B cell (primary cell): Measurements from ENCODE around the gene GSTM5. TPM values are rescaled to one million over a fixed set of nuclear protein-coding genes. Genes with fewer than 3 reads are reported as not detected.

Experiments
- ATAC-seq: fragments of 200-7000 bp; cut with Tn5 transposase; one replicate; pipeline ENCODE4 v1.10.0; 2021; ENCODE audit warnings: low read depth, mild to moderate bottlenecking, moderate number of reproducible peaks, moderate library complexity
- CTCF ChIA-PET: fragments of 350-600 bp; sonication (Branson Sonifier 250); formaldehyde crosslinking; loops from one replicate; lab custom pipeline; 2021; ENCODE audit warnings: antibody characterized with exemption, inconsistent platforms; lab: Charles Lee
- POLR2A ChIA-PET: fragments of 350-600 bp; sonication (Branson Sonifier 250); formaldehyde crosslinking; loops from one replicate; lab custom pipeline; 2021; ENCODE audit warnings: antibody characterized with exemption; lab: Charles Lee
- DNase-seq: peaks from one replicate; pipeline ENCODE4 v3.0.0; 2013
- H2AFZ ChIP-seq: 2 replicates; pipeline ENCODE4 v1.6.1; 2012; ENCODE audit warnings: mild to moderate bottlenecking, low read depth, low read length; ENCODE audit not compliant: insufficient read depth, poor library complexity, severe bottlenecking
- H3K27ac ChIP-seq, 2 donors: 1 replicate in 1 of 2; 2 replicates in 1 of 2; pipeline ENCODE4 v1.5.1; 2012 to 2013; ENCODE audit warnings: low read length in 2 of 2, mild to moderate bottlenecking in 2 of 2, moderate library complexity in 1 of 2
- H3K27me3 ChIP-seq, 4 experiments: fragments of 200-600 bp in 1 of 4; sonication (generic) in 1 of 4; replicated peaks in 1 of 4; 1 replicate in 2 of 4; 2 replicates in 2 of 4; pipeline versions ENCODE4 v1.6.1 to v1.7.0; 2013 to 2016; ENCODE audit warnings: low read length in 3 of 4, mild to moderate bottlenecking in 2 of 4, mixed read lengths in 1 of 4, moderate library complexity in 1 of 4; ENCODE audit not compliant: insufficient read depth in 4 of 4, control insufficient read depth in 3 of 4; ENCODE audit errors: control extremely low read depth in 1 of 4
- H3K36me3 ChIP-seq, 2 experiments: replicated peaks in 1 of 2; 1 replicate in 1 of 2; 2 replicates in 1 of 2; pipeline versions ENCODE4 v1.6.1 to v1.7.1; 2013; ENCODE audit warnings: low read length in 1 of 2; ENCODE audit not compliant: insufficient read depth in 2 of 2, control insufficient read depth in 1 of 2; ENCODE audit errors: control extremely low read depth in 1 of 2, extremely low read depth in 1 of 2
- H3K4me1 ChIP-seq, 2 donors: fragments of 200-600 bp in 1 of 2; sonication (generic) in 1 of 2; 1 replicate in 1 of 2; 2 replicates in 1 of 2; pipeline versions ENCODE4 v1.5.1 to v1.6.1; 2013 to 2017; ENCODE audit warnings: low read length in 2 of 2; ENCODE audit not compliant: control insufficient read depth in 2 of 2, insufficient read depth in 2 of 2
- H3K4me2 ChIP-seq: replicated peaks from 2 replicates; pipeline ENCODE3; 2012; ENCODE audit warnings: mild to moderate bottlenecking, low read depth, low read length; ENCODE audit not compliant: poor library complexity, severe bottlenecking
- H3K4me3 ChIP-seq, 5 experiments: fragments of 200-600 bp in 1 of 5; sonication (generic) in 1 of 5; 1 replicate in 3 of 5; 2 replicates in 2 of 5; pipeline versions ENCODE4 v1.5.1 to v1.7.0; 2011 to 2016; ENCODE audit warnings: low read length in 4 of 5, mild to moderate bottlenecking in 4 of 5, low read depth in 2 of 5, control low read depth in 1 of 5, moderate library complexity in 1 of 5; ENCODE audit not compliant: insufficient read depth in 1 of 5; ENCODE audit errors: control extremely low read depth in 1 of 5, extremely low read depth in 1 of 5
- H3K79me2 ChIP-seq: fragments of 200-600 bp; sonication (generic); one replicate; pipeline ENCODE4 v1.6.0; 2016; ENCODE audit warnings: low read length; ENCODE audit not compliant: control insufficient read depth, insufficient read depth
- H3K9ac ChIP-seq: fragments of 200-600 bp; sonication (generic); 2 replicates; pipeline ENCODE4 v1.6.1; 2017; ENCODE audit warnings: mild to moderate bottlenecking, low read length, moderate library complexity
- H3K9me3 ChIP-seq, 3 donors: one replicate each; pipeline versions ENCODE4 v1.6.1 to v1.7.1; 2013; ENCODE audit warnings: low read length in 2 of 3; ENCODE audit not compliant: control insufficient read depth in 2 of 3, insufficient read depth in 1 of 3; ENCODE audit errors: control extremely low read depth in 1 of 3
- H4K20me1 ChIP-seq: 2 replicates; pipeline ENCODE4 v1.6.0; 2012; ENCODE audit warnings: mild to moderate bottlenecking, low read length; ENCODE audit not compliant: insufficient read depth, control insufficient read depth, poor library complexity, severe bottlenecking
- H3K27ac Mint-ChIP-seq: one replicate; pipeline ENCODE4 v1.8.0; 2021; ENCODE audit warnings: mixed read lengths
- H3K27me3 Mint-ChIP-seq: one replicate; pipeline ENCODE4 v1.8.0; 2021; ENCODE audit warnings: mixed read lengths
- H3K4me1 Mint-ChIP-seq: one replicate; pipeline ENCODE4 v1.8.0; 2021; ENCODE audit warnings: mixed read lengths
- H3K4me3 Mint-ChIP-seq: one replicate; pipeline ENCODE4 v1.8.0; 2021; ENCODE audit warnings: mixed read lengths
- H3K9me3 Mint-ChIP-seq: one replicate; pipeline ENCODE4 v1.8.0; 2022; ENCODE audit warnings: mixed read lengths; ENCODE audit not compliant: insufficient read depth
- CTCF ChIP-seq: fragments of 200-600 bp; IDR thresholded peaks from one replicate; pipeline ENCODE4 v1.8.0; 2022; ENCODE audit warnings: antibody characterized with exemption, mild to moderate bottlenecking
- EZH2 ChIP-seq: IDR thresholded peaks from 2 replicates; pipeline ENCODE4 v1.6.1; 2012; ENCODE audit warnings: borderline replicate concordance, low read depth, mild to moderate bottlenecking, moderate library complexity, low read length; ENCODE audit not compliant: insufficient read depth, poor library complexity, severe bottlenecking
- WGBS: methylation state at CpG from one replicate; pipeline ENCODE4 v1.1.5; 2013; ENCODE audit warnings: missing lambda C conversion rate; ENCODE audit not compliant: insufficient coverage; 5-methylcytosine and 5-hydroxymethylcytosine counted together
- intact Hi-C: fragments of 100-400 bp; cut with micrococcal nuclease; formaldehyde crosslinking; loops from one replicate; pipeline ENCODE4 v1.10.0; 2022
- polyA plus RNA-seq: library from polyadenylated mRNA; depleted of rRNA; stranded (reverse); fragments of >200 nt; gene quantifications from 2 replicates; pipeline ENCODE4 v1.2.3, GENCODE V29; 2012
- total RNA-seq, 2 donors: library from RNA; stranded (reverse); fragments of 120-200 nt in 1 of 2; gene quantifications; 1 replicate in 1 of 2; 2 replicates in 1 of 2; pipeline versions ENCODE4 v1.2.3 to v1.2.4, GENCODE V29; 2013 to 2022

The GSTM5 gene
- total and polyA plus RNA-seq, 2 donors (not counting 1 experiment from before 2014, with no cell fraction given) = 0.07 TPM; not detected in 1

- Mint-ChIP-seq H3K4me3 (no peak overlapping the region), H3K27me3 (peaks cover 17% of the 10 kb centered on the region), H3K4me1 (no peaks in the 10 kb centered on the region), H3K27ac (no peak overlapping the region), H3K9me3 (no peaks in the 10 kb centered on the region)
- Histone ChIP-seq H3K27me3 (no peaks in the 10 kb centered on the region), H3K36me3 (no peaks in the 10 kb centered on the region), H4K20me1 (no peaks in the 10 kb centered on the region), H3K4me1 (no peaks in the 10 kb centered on the region), H2AFZ (no peak overlapping the region), H3K9me3 (no peaks in the 10 kb centered on the region), H3K9ac (no peak overlapping the region), H3K79me2 (no peaks in the 10 kb centered on the region), H3K27ac (no peak overlapping the region), H3K4me2 (no peak overlapping the region), H3K4me3 (no peak overlapping the region)
- WGBS = 94% methylated on average over 7 of the region's 12 CpGs
- CTCF ChIA-PET = no interaction called here
- POLR2A ChIA-PET = no interaction called here
- intact Hi-C loops = no loop called here
- TF ChIP-seq CTCF (no peak), EZH2 (no peak)
- ATAC-seq = no peak
- DNase-seq = no peak
These were observed 14.8 kb downstream of the GSTM5 start for GRCh38 chr1:109726728-109727373.

GRCh38 chr1:109728870-109729269 is 16.8 kb downstream of the GSTM5 start:
- ChIA-PET CTCF (no interaction called here), POLR2A (no interaction called here)
- ATAC-seq (no peak), DNase-seq (no peak)
- no peak overlapping the region for H2AFZ ChIP-seq
- no peak overlapping the region for H3K4me3 Mint-ChIP-seq
- no peaks in the 10 kb centered on the region for H3K79me2 ChIP-seq
- H3K4me3 ChIP-seq = no peak overlapping the region
- H3K4me1 ChIP-seq = no peaks in the 10 kb centered on the region
- 72% methylated on average over 3 of the region's 7 CpGs for WGBS
- TF ChIP-seq CTCF (no peak), EZH2 (no peak)
- no peaks in the 10 kb centered on the region for H3K36me3 ChIP-seq
- no peak overlapping the region for H3K4me2 ChIP-seq
- peaks cover 15% of the 10 kb centered on the region for H3K27me3 Mint-ChIP-seq
- no peaks in the 10 kb centered on the region for H3K9me3 ChIP-seq
- no peak overlapping the region for H3K27ac ChIP-seq
- no peaks in the 10 kb centered on the region for H4K20me1 ChIP-seq
- no peaks in the 10 kb centered on the region for H3K9me3 Mint-ChIP-seq
- H3K27me3 ChIP-seq = no peaks in the 10 kb centered on the region
- intact Hi-C loops = no loop called here
- no peak overlapping the region for H3K9ac ChIP-seq
- no peak overlapping the region for H3K27ac Mint-ChIP-seq
- no peaks in the 10 kb centered on the region for H3K4me1 Mint-ChIP-seq
